Measurements from ENCODE around the gene MEIS2. TPM values are rescaled to one million over a fixed set of nuclear protein-coding genes. Genes with fewer than 3 reads are reported as not detected.

MEIS2 gene
- polyA plus RNA-seq, 1 donor from 2014 or later: 825 TPM

DNA sequence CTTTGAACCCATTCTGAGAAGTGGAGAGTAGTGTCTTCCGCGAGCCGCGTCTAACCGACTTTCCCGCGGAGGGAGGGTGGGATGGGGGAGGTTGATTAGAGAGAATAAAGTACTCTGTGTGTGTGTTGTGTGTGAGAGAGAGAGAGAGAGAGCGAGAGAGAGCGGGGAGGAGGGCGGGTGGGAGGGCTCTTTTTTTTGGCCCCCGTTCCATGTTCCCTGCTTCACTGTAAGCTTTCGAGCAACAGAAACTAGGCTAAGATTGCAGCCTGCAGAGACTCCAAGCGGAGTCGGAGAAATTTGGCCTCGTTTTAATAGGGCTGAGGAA, 1.6 kb upstream of the MEIS2 start:
- TF ChIP-seq POLR2AphosphoS5 (IDR thresholded peaks at IDR 0.05): peak; percentile 4
- no peak for TF ChIP-seq EZH2 (IDR thresholded peaks at IDR 0.05; ENCODE audit: borderline replicate concordance, insufficient read depth, low read length, poor library complexity, severe bottlenecking)
- Histone ChIP-seq H4K20me1 (ENCODE audit: insufficient read depth) (no peaks in the 10 kb centered on the region), H3F3A (ENCODE audit: insufficient read depth, low read length, poor library complexity, severe bottlenecking) (peaks cover 13% of the 10 kb centered on the region), H3K9me2 (ENCODE audit: insufficient read depth, low read length) (no peaks in the 10 kb centered on the region), H3K79me2 (replicated peaks; ENCODE audit: insufficient read depth, low read length) (peaks cover 84% of the 10 kb centered on the region), H3K9ac (ENCODE audit: low read length) (peak overlapping the region; percentile 100), H3K27me3 (ENCODE audit: insufficient read depth, low read depth, low read length) (peaks cover 9% of the 10 kb centered on the region), H3K4me3 (ENCODE audit: low read length) (peak overlapping the region; percentile 93), H2AFZ (ENCODE audit: low read depth, low read length) (no peak overlapping the region), H3K4me2 (ENCODE audit: low read length) (no peak overlapping the region), H3K27ac (ENCODE audit: low read length) (peak overlapping the region; percentile 100), H3K9me3 (ENCODE audit: low read length) (no peaks in the 10 kb centered on the region), H3K36me3 (ENCODE audit: insufficient read depth, low read length) (no peaks in the 10 kb centered on the region)

DNA sequence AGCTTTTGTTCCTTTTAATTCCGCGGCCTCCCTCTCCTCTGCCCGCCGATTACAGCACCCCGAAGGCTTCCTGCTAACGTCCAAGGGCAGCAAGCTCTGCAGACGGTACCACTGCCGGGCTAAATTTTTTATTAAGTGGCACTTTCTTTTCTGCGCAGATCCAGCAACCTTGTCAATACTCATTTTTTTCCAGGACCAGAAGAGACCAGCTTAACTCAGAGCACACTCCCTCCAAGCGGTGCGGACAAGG, 542 bp upstream of the MEIS2 start:
- peaks cover 13% of the 10 kb centered on the region for H3F3A ChIP-seq (ENCODE audit: insufficient read depth, low read length, poor library complexity, severe bottlenecking)
- peak overlapping the region; percentile 100 for H3K27ac ChIP-seq (ENCODE audit: low read length)
- H3K4me2 ChIP-seq (ENCODE audit: low read length): peak overlapping the region; percentile 46
- no peaks in the 10 kb centered on the region for H4K20me1 ChIP-seq (ENCODE audit: insufficient read depth)
- no peaks in the 10 kb centered on the region for H3K9me3 ChIP-seq (ENCODE audit: low read length)
- no peaks in the 10 kb centered on the region for H3K9me2 ChIP-seq (ENCODE audit: insufficient read depth, low read length)
- H3K9ac ChIP-seq (ENCODE audit: low read length): peak overlapping the region; percentile 100
- peak; percentile 30 for TF ChIP-seq SMC3 (conservative IDR thresholded peaks at IDR 0.05; ENCODE audit: poor library complexity)
- TF ChIP-seq, protein P1, sequence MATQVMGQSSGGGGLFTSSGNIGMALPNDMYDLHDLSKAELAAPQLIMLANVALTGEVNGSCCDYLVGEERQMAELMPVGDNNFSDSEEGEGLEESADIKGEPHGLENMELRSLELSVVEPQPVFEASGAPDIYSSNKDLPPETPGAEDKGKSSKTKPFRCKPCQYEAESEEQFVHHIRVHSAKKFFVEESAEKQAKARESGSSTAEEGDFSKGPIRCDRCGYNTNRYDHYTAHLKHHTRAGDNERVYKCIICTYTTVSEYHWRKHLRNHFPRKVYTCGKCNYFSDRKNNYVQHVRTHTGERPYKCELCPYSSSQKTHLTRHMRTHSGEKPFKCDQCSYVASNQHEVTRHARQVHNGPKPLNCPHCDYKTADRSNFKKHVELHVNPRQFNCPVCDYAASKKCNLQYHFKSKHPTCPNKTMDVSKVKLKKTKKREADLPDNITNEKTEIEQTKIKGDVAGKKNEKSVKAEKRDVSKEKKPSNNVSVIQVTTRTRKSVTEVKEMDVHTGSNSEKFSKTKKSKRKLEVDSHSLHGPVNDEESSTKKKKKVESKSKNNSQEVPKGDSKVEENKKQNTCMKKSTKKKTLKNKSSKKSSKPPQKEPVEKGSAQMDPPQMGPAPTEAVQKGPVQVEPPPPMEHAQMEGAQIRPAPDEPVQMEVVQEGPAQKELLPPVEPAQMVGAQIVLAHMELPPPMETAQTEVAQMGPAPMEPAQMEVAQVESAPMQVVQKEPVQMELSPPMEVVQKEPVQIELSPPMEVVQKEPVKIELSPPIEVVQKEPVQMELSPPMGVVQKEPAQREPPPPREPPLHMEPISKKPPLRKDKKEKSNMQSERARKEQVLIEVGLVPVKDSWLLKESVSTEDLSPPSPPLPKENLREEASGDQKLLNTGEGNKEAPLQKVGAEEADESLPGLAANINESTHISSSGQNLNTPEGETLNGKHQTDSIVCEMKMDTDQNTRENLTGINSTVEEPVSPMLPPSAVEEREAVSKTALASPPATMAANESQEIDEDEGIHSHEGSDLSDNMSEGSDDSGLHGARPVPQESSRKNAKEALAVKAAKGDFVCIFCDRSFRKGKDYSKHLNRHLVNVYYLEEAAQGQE (IDR thresholded peaks at IDR 0.05; ENCODE audit: borderline replicate concordance): peak; percentile 76
- TF ChIP-seq, protein P2, sequence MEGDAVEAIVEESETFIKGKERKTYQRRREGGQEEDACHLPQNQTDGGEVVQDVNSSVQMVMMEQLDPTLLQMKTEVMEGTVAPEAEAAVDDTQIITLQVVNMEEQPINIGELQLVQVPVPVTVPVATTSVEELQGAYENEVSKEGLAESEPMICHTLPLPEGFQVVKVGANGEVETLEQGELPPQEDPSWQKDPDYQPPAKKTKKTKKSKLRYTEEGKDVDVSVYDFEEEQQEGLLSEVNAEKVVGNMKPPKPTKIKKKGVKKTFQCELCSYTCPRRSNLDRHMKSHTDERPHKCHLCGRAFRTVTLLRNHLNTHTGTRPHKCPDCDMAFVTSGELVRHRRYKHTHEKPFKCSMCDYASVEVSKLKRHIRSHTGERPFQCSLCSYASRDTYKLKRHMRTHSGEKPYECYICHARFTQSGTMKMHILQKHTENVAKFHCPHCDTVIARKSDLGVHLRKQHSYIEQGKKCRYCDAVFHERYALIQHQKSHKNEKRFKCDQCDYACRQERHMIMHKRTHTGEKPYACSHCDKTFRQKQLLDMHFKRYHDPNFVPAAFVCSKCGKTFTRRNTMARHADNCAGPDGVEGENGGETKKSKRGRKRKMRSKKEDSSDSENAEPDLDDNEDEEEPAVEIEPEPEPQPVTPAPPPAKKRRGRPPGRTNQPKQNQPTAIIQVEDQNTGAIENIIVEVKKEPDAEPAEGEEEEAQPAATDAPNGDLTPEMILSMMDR (IDR thresholded peaks at IDR 0.05; ENCODE audit: poor library complexity, severe bottlenecking): no peak
- peak; percentile 2 for TF ChIP-seq MXI1 (conservative IDR thresholded peaks at IDR 0.05; ENCODE audit: poor library complexity, severe bottlenecking)
- no peak for TF ChIP-seq POLR2AphosphoS5 (IDR thresholded peaks at IDR 0.05)
- no peak for TF ChIP-seq EP300 (conservative IDR thresholded peaks at IDR 0.05; ENCODE audit: poor library complexity, severe bottlenecking)
- no peak for TF ChIP-seq TAF1 (IDR thresholded peaks at IDR 0.05; ENCODE audit: low read depth)
- H3K27me3 ChIP-seq (ENCODE audit: insufficient read depth, low read depth, low read length): peaks cover 9% of the 10 kb centered on the region
- H3K79me2 ChIP-seq (replicated peaks; ENCODE audit: insufficient read depth, low read length): peaks cover 85% of the 10 kb centered on the region
- peak overlapping the region; percentile 93 for H3K4me3 ChIP-seq (ENCODE audit: low read length)
- H2AFZ ChIP-seq (ENCODE audit: low read depth, low read length): no peak overlapping the region
- H3K36me3 ChIP-seq (ENCODE audit: insufficient read depth, low read length): peaks cover 7% of the 10 kb centered on the region

DNA sequence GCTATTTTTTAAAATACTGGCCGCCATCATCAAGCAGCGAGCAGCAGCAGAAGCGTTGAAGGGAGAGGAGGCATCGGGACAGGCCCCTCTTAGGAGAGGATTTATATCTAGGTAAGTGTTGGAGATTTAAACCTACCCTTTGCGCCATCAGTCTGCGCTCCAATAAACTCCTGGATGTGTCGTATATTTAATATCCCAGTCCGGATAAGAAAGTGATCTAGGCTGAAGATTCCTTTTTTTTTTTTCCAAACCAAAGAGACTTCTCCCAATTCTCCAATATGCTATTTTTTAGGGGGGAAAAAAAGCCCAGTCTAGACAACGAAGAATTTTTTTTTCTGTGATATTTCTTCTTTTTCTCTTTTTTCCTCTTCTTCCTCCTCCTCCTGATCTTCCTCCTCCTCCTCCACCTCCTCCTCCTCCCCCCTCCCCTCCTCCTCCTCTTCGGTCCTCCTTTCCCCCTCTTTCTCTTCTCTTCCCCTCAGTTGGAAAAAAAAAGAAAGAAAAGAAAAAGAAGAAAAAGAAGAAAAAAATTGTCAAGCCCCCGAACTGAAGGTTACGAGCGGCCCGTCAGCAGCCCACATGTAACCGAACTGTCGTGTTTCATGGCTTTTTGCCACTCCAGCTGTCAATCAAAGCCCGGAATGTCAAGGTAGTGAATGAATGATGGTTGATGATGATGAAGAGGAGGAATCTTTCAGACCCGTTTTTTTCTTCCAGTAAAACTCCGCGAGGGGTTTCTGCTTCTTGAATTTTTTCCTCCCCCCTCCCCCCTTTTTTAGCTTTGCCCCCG, 835 bp downstream of the MEIS2 start:
- no peak for TF ChIP-seq MXI1 (conservative IDR thresholded peaks at IDR 0.05; ENCODE audit: poor library complexity, severe bottlenecking)
- TF ChIP-seq SMC3 (conservative IDR thresholded peaks at IDR 0.05; ENCODE audit: poor library complexity): no peak
- no peak for TF ChIP-seq TAF1 (IDR thresholded peaks at IDR 0.05; ENCODE audit: low read depth)
- no peak for TF ChIP-seq RAD21 (conservative IDR thresholded peaks at IDR 0.05)
- TF ChIP-seq, protein P1 (IDR thresholded peaks at IDR 0.05; ENCODE audit: borderline replicate concordance): peak; percentile 93
- TF ChIP-seq, protein P2 (IDR thresholded peaks at IDR 0.05; ENCODE audit: poor library complexity, severe bottlenecking): no peak
- TF ChIP-seq POLR2AphosphoS5 (IDR thresholded peaks at IDR 0.05): peak; percentile 85
- TF ChIP-seq EZH2 (IDR thresholded peaks at IDR 0.05; ENCODE audit: borderline replicate concordance, insufficient read depth, low read length, poor library complexity, severe bottlenecking): no peak
- peak; percentile 96 for TF ChIP-seq EP300 (conservative IDR thresholded peaks at IDR 0.05; ENCODE audit: poor library complexity, severe bottlenecking)
- Histone ChIP-seq H4K20me1 (ENCODE audit: insufficient read depth) (no peaks in the 10 kb centered on the region), H3K27ac (ENCODE audit: low read length) (peak overlapping the region; percentile 99), H3K4me2 (ENCODE audit: low read length) (no peak overlapping the region), H3K36me3 (ENCODE audit: insufficient read depth, low read length) (peaks cover 14% of the 10 kb centered on the region), H3F3A (ENCODE audit: insufficient read depth, low read length, poor library complexity, severe bottlenecking) (peaks cover 18% of the 10 kb centered on the region), H3K9me3 (ENCODE audit: low read length) (no peaks in the 10 kb centered on the region), H3K9me2 (ENCODE audit: insufficient read depth, low read length) (no peaks in the 10 kb centered on the region), H2AFZ (ENCODE audit: low read depth, low read length) (no peak overlapping the region), H3K79me2 (replicated peaks; ENCODE audit: insufficient read depth, low read length) (peaks cover 84% of the 10 kb centered on the region), H3K4me3 (ENCODE audit: low read length) (peak overlapping the region; percentile 93), H3K27me3 (ENCODE audit: insufficient read depth, low read depth, low read length) (peaks cover 9% of the 10 kb centered on the region), H3K9ac (ENCODE audit: low read length) (peak overlapping the region; percentile 100)
